Measurements from ENCODE around the gene CDH13.

The CDH13 gene

DNA sequence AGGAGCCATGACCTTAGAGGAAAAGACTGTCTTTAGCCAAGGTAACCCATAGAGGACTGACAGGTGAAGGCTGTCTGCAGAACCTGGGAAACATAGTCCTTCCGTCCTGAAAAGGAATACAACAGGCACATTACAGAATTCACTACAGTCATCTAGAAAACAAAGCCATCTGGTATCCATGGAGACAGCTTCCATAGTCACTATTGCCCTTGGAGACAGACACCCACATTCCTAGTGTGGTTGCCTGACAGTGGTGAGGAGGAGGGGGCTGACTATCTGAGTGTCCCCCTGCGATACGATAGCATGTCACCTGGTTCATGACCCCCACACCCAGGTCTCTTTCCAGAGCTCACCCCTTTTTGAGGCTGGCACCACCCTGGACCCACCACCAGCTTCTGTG lies 254.7 kb downstream of the CDH13 start:
- no peak overlapping the region for H3K27ac ChIP-seq
- no peak for TF ChIP-seq ZFX (IDR thresholded peaks at IDR 0.05; ENCODE audit: borderline replicate concordance)
- TF ChIP-seq, protein P1, sequence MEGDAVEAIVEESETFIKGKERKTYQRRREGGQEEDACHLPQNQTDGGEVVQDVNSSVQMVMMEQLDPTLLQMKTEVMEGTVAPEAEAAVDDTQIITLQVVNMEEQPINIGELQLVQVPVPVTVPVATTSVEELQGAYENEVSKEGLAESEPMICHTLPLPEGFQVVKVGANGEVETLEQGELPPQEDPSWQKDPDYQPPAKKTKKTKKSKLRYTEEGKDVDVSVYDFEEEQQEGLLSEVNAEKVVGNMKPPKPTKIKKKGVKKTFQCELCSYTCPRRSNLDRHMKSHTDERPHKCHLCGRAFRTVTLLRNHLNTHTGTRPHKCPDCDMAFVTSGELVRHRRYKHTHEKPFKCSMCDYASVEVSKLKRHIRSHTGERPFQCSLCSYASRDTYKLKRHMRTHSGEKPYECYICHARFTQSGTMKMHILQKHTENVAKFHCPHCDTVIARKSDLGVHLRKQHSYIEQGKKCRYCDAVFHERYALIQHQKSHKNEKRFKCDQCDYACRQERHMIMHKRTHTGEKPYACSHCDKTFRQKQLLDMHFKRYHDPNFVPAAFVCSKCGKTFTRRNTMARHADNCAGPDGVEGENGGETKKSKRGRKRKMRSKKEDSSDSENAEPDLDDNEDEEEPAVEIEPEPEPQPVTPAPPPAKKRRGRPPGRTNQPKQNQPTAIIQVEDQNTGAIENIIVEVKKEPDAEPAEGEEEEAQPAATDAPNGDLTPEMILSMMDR (IDR thresholded peaks at IDR 0.05) = no peak

DNA sequence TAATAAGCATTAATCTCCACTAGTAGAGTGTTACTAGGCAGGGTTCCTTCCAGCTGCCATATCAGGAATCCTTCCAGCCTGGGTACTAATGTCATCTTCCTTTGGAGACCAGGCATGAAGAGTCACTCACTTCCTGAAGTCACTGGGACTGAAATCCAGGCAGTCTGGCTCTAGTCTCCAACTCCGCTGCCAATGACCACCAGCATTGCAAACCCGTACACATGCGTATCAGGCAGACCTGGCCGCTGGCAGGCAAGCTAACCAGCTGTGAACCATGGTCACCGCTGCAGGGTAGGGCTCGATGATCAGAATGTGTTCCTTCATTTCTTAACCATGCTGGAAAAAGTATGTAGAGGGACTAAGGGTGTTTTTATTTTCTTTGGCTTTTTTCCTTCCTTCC lies 255.5 kb downstream of the CDH13 start:
- TF ChIP-seq ZFX (IDR thresholded peaks at IDR 0.05; ENCODE audit: borderline replicate concordance) = no peak
- TF ChIP-seq, protein P1 (IDR thresholded peaks at IDR 0.05) = no peak
- H3K27ac ChIP-seq = no peak overlapping the region

DNA sequence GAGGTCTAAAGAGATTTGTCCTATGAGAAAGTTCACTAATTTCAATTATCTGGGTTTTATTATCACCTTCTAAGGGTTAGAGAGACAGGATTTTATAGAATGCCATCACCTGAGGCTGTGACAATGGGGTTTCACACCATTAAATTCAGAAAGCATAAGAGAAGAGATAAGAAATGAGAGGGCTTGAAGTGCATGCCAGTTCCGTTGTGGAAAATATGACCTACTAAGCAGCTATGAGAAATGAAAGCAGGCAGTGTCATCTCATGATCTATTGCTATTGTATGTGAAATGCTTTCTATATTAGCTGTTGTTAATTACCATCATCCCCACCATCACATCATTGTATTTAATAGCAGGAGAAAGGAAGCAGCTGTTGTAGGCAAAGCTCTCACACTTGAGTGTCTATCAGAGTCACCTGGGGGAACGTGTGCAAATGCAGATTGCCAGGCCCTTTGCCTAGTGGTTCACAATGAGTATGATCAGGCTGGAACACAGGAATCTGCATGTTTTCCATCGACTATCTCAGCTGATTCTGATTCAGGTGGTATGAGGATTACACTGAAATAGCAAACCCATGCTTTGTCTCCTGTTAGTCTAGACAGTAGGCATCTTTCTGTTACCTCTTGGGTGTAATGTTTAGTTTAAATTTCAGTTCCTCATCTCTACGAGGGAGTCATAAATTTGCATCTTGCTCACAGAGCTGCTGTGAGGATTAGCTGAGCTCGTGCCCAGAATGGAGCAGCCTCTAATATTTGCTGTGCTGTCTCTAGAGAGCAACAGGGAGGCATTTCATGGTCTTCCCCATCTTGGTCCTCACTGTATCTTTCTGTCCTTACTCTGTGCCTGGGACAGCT lies 256.4 kb downstream of the CDH13 start:
- H3K27ac ChIP-seq = no peak overlapping the region
- TF ChIP-seq ZFX (IDR thresholded peaks at IDR 0.05; ENCODE audit: borderline replicate concordance) = no peak
- TF ChIP-seq, protein P1 (IDR thresholded peaks at IDR 0.05) = no peak

DNA sequence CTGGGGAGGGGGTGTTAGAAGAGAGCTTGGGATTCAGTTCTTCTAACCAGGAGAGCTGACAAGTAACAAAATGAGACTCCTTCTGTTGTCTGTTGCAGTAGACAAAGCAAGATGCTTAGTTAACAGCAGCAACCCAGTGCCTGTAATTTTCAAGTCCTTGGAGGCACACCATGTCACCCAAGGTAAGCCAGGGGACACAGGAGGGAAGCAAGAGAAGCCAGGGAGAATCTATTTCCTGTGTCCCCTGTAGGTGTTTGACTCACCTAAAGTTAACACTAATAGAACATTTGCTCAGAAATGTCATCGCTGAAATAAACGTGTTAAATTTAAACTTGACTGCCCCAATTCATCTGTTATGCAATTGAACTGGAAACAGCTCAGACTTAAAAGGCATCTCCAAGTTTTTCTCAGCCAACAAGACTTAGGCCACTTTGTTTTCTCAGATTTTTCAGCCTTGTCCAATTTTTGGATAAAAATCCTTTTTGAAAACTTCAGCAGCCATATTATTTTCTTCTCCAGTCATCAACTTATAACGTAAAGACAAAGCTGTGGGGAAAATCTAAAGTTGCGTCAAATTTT lies 257.6 kb downstream of the CDH13 start:
- H3K27ac ChIP-seq = no peak overlapping the region
- TF ChIP-seq, protein P1 (IDR thresholded peaks at IDR 0.05) = no peak
- TF ChIP-seq ZFX (IDR thresholded peaks at IDR 0.05; ENCODE audit: borderline replicate concordance) = no peak

DNA sequence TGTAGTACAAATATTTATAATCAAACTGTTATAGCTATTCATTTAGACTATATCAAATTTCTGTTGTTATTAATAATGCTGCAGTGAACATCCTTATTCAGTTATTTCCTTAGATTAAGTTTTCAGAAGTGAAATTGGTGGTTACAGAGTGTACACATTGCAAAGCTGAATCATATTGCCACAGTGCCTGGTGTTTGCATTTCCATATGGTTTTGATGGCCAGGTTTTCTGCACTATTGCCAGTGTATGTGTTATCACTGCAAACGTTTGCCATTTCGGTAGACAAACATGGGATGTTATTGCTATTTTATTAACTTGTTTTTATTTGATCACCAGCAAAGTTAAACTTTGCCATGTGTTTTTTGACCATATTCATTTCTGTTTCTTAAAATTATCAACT lies 259.4 kb downstream of the CDH13 start:
- no peak overlapping the region for H3K27ac ChIP-seq
- TF ChIP-seq ZFX (IDR thresholded peaks at IDR 0.05; ENCODE audit: borderline replicate concordance) = no peak

DNA sequence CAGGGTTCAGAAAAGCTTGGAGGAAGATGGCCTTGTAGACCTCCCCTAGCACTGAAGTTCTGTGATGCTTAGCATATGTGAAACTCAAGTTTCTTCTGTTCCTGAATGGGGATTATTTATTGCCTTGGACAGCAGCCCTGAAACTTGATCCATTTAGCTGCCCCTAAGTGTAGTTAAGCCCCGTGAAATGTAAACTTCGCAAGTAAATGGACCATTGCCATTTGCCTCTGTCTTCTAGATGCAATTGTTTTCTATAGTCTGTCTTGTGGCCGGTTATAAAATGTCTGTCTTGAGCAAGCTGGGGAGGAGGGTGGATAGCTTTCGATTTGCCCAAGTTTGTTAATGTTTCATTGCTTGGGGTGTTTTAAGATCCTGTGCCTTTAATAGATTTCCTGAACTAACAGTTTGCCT lies 261.8 kb downstream of the CDH13 start:
- no peak for TF ChIP-seq ZFX (IDR thresholded peaks at IDR 0.05; ENCODE audit: borderline replicate concordance)
- TF ChIP-seq, protein P1 (IDR thresholded peaks at IDR 0.05) = no peak
- H3K27ac ChIP-seq = no peak overlapping the region

DNA sequence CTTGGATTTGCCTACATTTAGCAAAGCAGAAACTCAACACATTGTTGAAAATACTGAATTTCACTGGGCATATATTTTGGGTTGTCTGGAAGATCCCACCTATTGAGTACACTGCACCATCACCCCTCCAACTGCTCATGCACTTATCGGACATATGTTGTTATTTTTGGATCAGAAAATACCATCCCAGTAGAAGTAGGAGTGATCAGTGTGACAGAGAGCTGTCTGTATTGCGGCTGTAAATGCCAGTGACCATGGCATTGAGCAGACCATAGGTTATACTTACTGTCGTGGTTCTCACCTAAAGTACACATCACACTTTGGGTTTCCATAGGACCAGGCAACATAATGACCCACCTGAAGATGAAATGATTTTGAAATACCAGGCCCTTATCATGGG lies 264.7 kb downstream of the CDH13 start:
- no peak for TF ChIP-seq ZFX (IDR thresholded peaks at IDR 0.05; ENCODE audit: borderline replicate concordance)
- TF ChIP-seq, protein P1 (IDR thresholded peaks at IDR 0.05) = no peak
- H3K27ac ChIP-seq = no peak overlapping the region
